Stimulated activated CD8-positive, alpha-beta memory T cell treated with anti-CD3 and anti-CD28 coated beads, Interleukin-12 subunit alpha, Interleukin-12 subunit beta, amount 100 ng/mL, for 24 hours (primary cell): ENCODE measurements around the gene ZNF280D.
"Not testable (repeated sequence)": the region's sequence is repeated elsewhere in the genome, so short reads cannot be mapped to it uniquely, and the experiment has no call there.

Source experiments
- DNase-seq: peaks from one replicate; pipeline ENCODE4 v3.0.0-alpha.2; 2020; ENCODE audit errors: extremely low read depth

The ZNF280D gene

GRCh38 chr15:56733136-56734012 lies at the start of gene ZNF280D:
TSS of gene ZNF280D (minus strand) at chr15:56733509. CDS start at chr15:56707109, 26,400 bp downstream.
- DNase-seq = peak; percentile 45

GRCh38 chr15:56782306-56782705 lies 49.0 kb upstream of the ZNF280D start:
- DNase-seq = no peak

- no peak for DNase-seq
These were observed 48.4 kb upstream of the ZNF280D start for GRCh38 chr15:56781666-56782065.

- DNase-seq = not testable (repeated sequence)
These were observed 46.9 kb upstream of the ZNF280D start for GRCh38 chr15:56780102-56780725.

GRCh38 chr15:56779449-56779848 lies 46.1 kb upstream of the ZNF280D start:
- not testable (repeated sequence) for DNase-seq

- no peak for DNase-seq
These were observed 45.5 kb upstream of the ZNF280D start for GRCh38 chr15:56778761-56779160.

- DNase-seq = no peak
These were observed 43.5 kb upstream of the ZNF280D start for GRCh38 chr15:56776839-56777238.

- no peak for DNase-seq
These were observed 42.3 kb upstream of the ZNF280D start for GRCh38 chr15:56775641-56776040.

GRCh38 chr15:56774356-56774755 lies 41.0 kb upstream of the ZNF280D start:
- DNase-seq = no peak

- DNase-seq = no peak
These were observed 39.7 kb upstream of the ZNF280D start for GRCh38 chr15:56772868-56773639.

- no peak for DNase-seq
These were observed 36.9 kb upstream of the ZNF280D start for GRCh38 chr15:56770173-56770572.

- DNase-seq = no peak
These were observed 34.0 kb upstream of the ZNF280D start for GRCh38 chr15:56767315-56767714.

- no peak for DNase-seq
These were observed 31.9 kb upstream of the ZNF280D start for GRCh38 chr15:56765251-56765650.

GRCh38 chr15:56763141-56763895 lies 30.0 kb upstream of the ZNF280D start:
- no peak for DNase-seq

GRCh38 chr15:56760186-56760585 lies 26.9 kb upstream of the ZNF280D start:
- no peak for DNase-seq

- no peak for DNase-seq
These were observed 26.1 kb upstream of the ZNF280D start for GRCh38 chr15:56759450-56759845.

- no peak for DNase-seq
These were observed 25.6 kb upstream of the ZNF280D start for GRCh38 chr15:56758770-56759449.

GRCh38 chr15:56757875-56758274 lies 24.6 kb upstream of the ZNF280D start:
- no peak for DNase-seq

GRCh38 chr15:56754772-56755370 lies 21.6 kb upstream of the ZNF280D start:
- no peak for DNase-seq

- DNase-seq = no peak
These were observed 19.7 kb upstream of the ZNF280D start for GRCh38 chr15:56752986-56753385.

GRCh38 chr15:56749982-56750381 lies 16.7 kb upstream of the ZNF280D start:
- no peak for DNase-seq
